Stimulated activated CD4-positive, alpha-beta T cell treated with anti-CD3 and anti-CD28 coated beads, Interleukin-4, amount 100 ng/mL, for 48 hours (primary cell): Measurements from ENCODE around the gene WDR7.

Experiments
- DNase-seq, 2 donors: peaks; one replicate each; pipeline ENCODE4 v3.0.0-alpha.2; 2020; ENCODE audit warnings: low read depth in 2 of 2

WDR7 gene

GRCh38 chr18:56936457-56936856, 285.3 kb downstream of the WDR7 start:
- no peak for DNase-seq

DNA sequence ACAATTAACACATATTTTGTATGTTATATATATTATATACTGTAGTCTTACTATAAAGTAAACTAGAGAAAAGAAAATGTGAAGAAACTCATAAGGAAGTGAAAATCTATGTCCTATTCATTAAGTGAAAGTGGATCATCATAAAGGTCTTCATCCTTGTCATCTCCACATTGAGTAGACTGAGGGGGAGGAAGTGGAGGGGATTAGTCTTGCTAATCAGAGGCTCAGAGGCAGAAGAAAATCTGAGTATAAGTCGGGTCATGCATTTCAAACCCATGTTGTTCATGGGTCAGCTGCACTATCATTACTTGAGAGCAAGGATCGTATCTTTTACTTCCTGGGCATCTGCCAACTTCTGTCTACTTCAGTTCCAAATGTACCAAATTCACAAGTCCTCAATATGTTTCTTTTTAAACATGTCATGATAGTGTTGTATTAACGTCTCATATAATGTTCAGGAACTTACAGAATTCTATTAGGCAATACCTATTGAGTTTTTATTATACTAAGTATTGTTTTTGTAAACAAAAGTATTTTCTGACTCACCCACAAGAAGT, 286.8 kb downstream of the WDR7 start:
- DNase-seq, result no peak

DNA sequence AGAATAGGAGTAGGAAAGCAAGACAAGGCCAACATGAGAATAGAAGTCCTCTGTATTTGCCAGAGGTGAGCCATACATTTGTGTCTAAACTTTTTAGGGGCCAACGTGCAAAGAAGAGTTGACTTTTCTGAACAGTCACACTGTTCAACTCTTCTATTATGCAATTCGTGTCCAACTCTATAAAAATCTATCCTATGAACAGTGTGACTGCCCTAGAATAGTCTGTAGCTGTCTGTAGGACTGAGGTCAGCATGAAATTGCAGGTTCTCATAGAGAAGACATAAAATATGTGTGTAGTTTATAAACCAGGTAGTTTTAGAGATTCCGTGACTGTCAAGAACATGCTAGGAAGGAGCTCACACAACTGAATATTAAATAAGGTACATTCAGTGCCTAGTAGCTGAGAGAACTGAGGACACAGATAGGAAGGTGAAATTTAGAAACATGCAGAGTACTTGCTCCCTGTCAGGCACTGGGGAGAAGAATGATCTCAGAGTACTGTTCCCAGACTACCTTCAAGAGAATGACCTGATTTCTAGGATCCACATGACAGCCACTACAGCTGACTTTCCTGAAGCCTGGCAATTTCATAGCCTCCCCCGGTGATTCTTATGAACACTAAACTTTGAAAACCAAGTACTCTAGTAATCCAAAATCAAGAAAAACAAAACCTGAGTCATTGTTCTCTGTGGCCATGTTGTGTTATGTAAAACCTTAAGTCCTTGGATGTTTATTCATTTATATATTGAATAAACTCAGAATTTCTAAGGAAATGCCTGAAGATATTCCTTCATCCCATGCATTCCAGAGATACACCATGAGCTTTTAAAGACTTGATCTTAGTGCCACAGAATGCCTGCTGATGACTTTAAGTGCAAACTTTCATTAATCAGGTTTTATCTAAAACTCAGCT, 294.3 kb downstream of the WDR7 start:
- DNase-seq, result no peak

DNA sequence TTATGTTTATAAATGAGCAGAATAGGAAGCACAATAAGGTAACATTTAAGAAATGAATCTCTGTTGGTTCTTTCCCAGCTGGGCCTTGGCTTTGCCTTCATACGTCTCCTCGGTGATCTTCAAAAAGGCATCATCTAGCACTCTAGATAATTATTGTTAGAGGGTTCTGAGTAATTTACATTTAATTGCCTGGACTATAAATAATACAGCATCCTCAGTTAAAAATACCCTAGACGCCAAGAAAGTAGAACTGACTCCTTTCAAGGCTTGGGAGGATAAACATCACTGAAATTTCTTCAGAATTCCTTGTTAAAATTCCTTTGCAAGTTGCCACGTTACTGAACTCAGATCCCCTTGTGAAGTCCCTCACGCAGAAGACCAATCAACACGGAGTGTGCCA, 296.1 kb downstream of the WDR7 start:
- no peak for DNase-seq

GRCh38 chr18:56952026-56952425, 300.9 kb downstream of the WDR7 start:
- DNase-seq, result no peak

DNA sequence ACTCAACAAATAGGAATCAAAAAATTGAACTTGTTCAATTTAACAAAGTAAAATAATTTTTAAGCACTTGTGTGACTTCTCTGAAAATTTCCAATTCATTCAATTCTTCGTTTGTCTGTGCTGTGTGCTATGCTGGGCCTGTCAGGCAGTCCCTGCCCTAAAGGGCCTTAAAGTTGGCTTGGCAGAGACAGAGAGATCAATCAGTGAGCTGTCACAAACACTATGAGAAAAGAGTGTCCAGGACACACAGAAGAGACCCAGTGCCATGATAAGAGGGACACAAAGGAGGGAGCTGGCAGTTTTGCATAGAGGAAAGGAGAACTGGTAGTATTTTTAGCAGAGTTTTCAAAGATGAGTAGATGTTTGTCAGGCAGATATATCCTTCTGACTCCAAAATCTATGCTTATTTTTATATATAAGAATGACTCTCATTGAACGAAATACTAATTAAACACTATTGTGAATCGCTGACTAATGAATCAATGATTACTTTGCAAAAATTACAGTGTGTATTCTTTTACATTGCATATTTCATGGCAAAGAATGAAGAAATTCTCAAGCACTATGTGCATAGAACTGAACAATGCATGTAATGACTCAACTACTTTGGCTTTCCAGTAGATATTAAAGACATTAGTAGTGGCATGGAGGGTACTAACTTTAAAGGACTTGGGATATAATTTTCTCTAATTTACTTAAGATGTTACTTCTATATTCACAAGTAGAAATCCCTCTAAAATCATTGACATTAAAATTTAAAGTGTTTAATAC, 302.5 kb downstream of the WDR7 start:
- DNase-seq, result no peak

- DNase-seq, result no peak
Measured at GRCh38 chr18:56955490-56955889, 304.3 kb downstream of the WDR7 start.

DNA sequence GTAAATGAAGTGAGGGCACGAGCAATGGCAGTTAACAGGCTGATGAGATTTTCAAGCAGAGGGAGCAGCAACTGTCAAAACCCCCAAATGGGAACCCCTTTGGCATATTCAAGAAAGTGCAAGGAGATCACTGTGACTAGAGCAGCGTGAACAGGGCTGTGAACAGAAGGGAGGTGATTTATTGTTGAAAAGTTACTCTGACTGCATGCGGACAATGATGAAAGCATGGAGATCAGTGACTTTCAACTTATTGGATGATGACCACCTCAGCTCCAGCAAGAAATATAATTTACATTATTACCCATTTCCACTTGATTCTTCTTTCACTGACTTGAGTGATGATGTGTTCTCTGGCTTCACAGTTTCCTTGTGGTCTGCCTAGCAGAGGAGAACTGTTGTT, 308.0 kb downstream of the WDR7 start:
- no peak for DNase-seq

GRCh38 chr18:56962322-56962721, 311.2 kb downstream of the WDR7 start:
- no peak for DNase-seq

DNA sequence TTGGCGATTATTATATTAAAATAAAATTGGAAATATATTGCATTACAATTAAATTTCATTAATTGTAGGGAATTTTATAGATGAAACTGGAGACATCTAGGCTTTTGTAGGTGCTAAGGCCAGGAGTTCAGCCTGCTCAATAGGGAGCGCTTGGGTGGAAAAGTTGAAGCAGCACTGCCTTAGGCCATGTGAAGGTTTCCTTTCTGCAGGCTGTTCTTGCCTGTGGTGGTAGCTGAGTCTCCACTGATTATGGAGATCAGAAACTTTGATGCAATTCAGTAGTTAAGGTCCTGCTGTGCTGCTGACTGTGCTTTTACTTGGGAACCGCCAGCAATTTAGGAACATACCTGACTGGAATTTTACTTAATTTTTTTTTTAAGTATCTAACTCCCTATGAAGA, 315.9 kb downstream of the WDR7 start:
- DNase-seq, result no peak

GRCh38 chr18:56973487-56973886, 322.3 kb downstream of the WDR7 start:
- DNase-seq, result no peak

DNA sequence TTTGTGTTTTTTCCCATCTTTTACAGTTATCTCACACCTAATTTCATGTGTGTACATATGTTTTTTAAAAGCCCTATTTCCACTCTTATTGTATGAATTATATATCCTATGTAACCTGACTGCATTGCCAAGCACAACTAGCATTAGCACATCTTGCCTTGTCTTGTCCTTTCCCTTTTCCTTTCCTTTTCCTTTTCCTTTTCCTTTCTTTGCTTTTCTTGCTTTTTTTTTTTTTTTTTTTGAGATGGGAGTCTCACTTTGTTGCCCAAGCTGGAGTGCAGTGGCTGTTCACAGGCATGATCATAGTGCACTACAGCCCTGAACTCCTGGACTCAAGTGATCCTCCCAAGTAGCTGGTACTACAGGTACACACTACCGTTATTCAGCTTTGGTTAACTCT, 323.0 kb downstream of the WDR7 start:
- no peak for DNase-seq

GRCh38 chr18:56975276-56975675, 324.1 kb downstream of the WDR7 start:
- no peak for DNase-seq

DNA sequence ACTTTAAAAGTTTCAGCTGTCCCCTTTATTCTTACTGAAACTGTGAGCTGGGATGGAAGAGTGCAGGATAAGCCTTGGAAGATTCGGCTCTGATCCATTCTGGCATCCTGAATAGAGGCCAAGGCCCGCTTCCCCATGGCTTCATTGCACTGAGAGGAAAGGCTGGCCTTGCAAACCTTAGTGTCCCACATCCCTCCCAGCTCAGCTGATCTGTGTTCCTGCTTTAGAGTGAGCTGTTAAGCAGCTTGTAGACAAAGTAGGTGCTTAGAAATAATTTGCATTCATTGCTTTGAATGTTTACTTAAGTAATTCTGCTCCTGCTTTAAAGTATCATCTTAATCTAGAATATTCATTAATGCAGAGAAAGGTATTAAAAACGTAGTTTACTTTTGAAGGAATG, 326.1 kb downstream of the WDR7 start:
- no peak for DNase-seq

GRCh38 chr18:56977771-56978170, 326.6 kb downstream of the WDR7 start:
- no peak for DNase-seq

DNA sequence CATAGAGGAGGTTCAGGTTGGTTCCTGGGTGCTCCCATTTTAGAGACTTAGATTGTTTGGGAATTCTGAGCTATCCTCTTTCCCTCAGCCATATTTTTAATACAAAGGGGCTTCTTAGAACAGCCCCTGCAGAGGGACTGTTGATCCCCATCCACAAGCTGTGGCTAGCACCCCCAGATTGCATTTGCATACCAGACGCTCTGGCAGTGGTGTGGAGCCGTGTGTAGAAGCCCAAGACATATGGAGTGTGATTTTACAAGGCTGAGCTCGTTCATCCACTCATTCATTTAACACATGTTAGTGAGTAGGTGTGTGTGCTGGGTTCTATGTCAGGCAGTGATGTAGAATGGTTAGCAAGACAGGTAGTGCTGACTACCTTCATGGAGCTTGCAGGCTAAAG, 329.0 kb downstream of the WDR7 start:
- no peak for DNase-seq

- DNase-seq, result no peak
Measured at GRCh38 chr18:56982766-56983165, 331.6 kb downstream of the WDR7 start.

DNA sequence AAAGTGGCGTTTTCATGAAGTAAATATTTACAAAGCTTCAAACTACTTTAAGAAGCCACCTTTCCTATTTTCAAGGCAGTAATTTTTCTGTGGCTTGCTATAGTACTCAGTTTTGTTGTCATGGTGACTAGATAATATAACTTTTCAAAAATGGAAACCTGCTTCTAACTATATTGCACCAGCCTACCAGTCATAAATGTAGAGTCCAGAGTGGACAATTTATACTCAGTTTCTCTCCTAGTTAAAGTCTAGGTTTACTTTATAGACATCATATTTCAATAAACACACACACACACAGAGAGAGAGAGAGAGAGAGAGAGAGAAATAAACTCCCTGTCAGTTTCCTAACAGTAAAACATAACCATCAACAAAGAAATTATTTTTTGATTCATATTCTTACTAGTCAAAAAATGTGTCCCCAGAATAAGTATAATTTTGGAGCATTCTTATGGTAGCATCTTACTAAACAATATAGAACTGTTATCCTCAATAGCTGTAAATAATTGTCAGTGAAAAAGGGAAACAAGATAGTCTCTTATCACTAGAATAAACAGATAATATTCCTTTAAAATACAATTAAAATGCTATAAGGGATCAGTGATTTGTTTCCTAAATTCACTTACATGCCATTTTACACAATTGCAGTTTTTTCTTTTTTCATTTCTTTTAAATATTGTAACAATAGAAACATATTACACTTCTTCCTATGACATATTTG, 332.3 kb downstream of the WDR7 start:
- no peak for DNase-seq

DNA sequence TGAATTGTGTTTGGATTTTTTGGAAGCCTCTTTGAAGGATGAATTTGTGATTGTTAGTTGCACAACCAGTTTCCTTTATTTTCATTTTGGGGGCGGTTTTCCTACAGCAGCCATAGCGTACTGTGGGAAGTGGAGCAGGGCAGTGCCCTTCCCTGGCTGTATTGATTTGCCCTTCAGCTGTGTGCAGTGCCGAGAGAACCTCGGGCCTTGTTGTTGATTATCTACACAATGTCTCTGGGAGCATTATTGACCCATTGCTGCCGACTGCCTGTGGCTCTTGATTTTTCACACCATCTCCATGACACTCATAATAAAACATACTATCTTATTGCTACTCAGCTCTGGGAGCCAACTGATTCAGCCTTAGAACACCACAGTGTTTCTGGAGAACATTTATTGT, 333.6 kb downstream of the WDR7 start:
- DNase-seq, result no peak

DNA sequence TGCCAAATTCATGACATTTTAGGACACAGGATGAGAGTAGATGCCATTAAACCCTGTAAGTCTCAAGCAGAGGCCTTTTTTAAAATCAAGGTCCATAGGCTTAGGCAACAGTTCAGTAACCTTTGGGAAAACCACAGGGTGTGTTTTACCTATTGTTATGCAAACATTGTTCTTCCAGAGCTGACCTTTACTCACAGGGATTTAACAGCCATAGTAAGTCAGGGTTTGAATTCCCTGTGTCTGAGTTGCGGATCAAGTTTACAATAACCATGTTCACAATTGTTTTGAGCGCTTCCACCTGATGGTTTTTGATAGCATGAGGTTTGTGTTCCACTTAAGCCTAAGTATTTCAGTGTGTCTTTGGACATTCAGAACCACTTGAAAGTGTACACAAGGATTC, 335.7 kb downstream of the WDR7 start:
- DNase-seq, result no peak

DNA sequence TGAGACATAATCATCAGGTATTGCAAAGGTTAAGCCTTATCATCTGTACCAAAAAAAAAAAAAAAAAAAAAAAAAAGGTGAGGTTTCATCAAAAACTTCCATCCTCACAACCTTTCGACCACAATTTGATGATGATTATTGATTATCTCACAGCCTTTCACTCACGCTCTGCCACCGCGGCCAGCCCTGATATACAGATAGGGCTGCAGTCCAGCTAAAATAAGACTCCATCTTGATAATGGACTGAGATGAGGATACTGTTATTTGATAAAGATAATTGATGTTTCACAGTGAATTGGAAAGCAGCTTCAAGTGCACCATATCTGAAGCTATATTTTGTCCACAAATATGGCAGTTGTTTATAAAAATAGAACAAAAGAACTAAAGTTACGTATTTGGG, 336.1 kb downstream of the WDR7 start:
- no peak for DNase-seq

DNA sequence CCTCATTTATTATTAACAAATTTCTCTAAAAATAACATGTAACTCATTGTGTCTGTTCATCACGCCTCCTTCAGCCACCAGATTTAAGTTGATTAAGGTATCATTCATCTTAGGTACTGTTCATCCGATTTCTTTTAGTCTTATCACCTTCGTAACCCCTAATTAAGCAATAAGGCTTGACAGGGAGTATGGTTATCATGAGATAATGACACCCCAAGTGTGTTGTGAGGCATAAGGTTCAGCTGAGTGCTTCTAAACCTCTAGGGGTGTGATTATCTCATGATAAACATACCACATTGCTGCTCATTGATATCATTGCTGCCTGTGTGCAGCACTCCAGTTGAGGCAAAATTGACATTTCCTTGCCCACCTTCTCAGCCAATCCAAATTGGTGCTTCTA, 336.9 kb downstream of the WDR7 start:
- DNase-seq, result no peak
